HL-60/S4 treated with retinoic acid at 250 ng/mL for 4 days and 3 days (cell line): ENCODE data around the gene LIN7B.
"Not testable (repeated sequence)": the region's sequence is repeated elsewhere in the genome, so short reads cannot be mapped to it uniquely, and the experiment has no call there.

Experiments used
- in situ Hi-C: fragments of 300-500 bp; cut with MboI; formaldehyde crosslinking; loops from 2 replicates; pipeline ENCODE4 v1.7.0; 2022; ENCODE audit warnings: low sequenced_read_pairs

LIN7B gene, protein sequence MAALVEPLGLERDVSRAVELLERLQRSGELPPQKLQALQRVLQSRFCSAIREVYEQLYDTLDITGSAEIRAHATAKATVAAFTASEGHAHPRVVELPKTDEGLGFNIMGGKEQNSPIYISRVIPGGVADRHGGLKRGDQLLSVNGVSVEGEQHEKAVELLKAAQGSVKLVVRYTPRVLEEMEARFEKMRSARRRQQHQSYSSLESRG

GRCh38 chr19:49113762-49114629 is at the start of gene LIN7B:
Gene LIN7B (plus strand): TSS chr19:49114370. CDS start chr19:49114405, 35 bp downstream.
- in situ Hi-C loops = no loop called here

- in situ Hi-C loops = no loop called here
These were observed 49.2 kb upstream of the LIN7B start, which contains the start of gene NTF4 for GRCh38 chr19:49064768-49065611. Gene NTF4 (minus strand): TSS chr19:49064818. CDS start chr19:49061997, 2,821 bp downstream.

GRCh38 chr19:49065905-49066512 is 48.2 kb upstream of the LIN7B start:
- in situ Hi-C loops = no loop called here

DNA sequence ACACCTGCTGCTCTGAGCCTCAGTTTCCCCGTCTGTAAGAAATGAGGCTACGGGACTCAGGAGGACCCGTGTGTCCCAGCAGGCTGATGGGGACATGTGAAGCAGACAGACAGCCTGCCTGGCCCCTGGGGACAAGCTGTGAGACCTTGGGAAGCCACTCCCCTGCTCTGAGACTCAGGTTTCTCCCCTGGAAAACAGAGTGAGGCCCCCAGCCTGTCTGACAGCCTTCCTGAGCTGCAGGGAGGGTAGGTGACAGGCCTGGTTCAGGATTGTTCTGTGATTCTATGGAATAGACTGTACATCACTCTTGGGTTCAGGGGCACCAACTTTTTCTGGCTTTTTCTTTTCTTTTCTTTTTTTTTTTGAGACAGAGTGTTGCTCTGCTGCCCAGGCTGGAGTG is 46.6 kb upstream of the LIN7B start:
- in situ Hi-C loops = no loop called here

- in situ Hi-C loops = no loop called here
These were observed 45.1 kb upstream of the LIN7B start for GRCh38 chr19:49069026-49069425.

GRCh38 chr19:49070416-49070815 is 43.8 kb upstream of the LIN7B start:
- in situ Hi-C loops = no loop called here

GRCh38 chr19:49071860-49072547 is 42.2 kb upstream of the LIN7B start:
- in situ Hi-C loops = no loop called here

DNA sequence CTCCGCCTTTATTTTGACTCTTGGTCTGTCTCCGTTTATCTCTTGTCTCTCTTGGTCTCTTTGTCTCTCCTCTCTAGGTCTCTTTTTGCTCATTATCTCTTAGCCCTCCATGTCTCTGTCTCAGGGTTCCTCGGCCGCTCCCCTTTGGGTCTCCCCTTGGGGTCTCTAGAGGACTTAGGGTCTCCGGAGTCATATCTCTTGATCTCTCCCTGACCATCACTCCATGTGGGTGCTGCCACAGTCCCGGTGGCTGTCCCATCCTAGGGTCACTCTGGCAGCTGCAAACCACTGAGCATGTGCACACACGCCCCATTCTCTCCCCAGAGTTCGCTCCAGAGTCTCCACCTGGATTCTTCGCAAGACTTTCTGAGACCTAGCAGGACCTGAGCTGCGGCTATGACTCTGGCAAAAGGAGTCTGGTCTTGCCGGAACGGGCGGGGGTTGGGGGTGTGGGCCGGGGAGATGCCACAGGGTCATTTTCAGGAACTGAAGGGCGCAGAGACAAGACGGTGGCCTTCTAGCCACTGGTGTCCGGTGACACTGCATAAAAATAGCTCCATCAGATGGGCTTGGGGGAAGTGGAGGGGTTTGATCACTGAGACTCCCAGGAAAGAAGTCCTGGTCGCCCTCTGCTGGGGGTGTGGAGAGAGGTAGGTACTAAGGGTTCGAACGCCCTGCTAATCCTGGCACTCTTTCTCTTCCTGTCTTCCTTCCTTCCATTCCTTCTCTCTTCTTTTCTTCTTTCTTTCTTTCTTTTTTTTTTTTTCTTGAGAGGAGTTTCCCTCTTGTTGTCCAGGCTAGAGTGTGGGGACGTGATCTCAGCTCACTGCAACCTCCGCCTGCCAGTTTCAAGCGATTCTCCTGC is 40.4 kb upstream of the LIN7B start:
- in situ Hi-C loops = no loop called here

DNA sequence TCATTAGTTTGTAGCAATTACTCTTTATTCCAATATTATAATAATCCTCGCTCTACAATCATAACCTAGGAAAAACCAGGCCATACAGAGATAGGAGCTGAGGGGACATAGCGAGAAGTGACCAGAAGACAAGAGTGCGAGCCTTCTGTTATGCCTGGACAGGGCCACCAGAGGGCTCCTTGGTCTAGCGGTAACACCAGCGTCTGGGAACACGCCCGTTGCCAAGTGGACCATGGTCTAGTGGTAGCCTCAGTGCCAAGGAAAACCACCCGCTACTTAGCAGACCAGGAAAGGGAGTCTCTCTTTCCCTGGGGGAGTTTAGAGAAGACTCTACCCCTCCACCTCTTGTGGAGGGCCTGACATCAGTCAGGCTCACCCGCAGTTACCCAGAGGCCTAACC is 39.3 kb upstream of the LIN7B start:
- in situ Hi-C loops = not testable (repeated sequence)

GRCh38 chr19:49080392-49080791 is 33.8 kb upstream of the LIN7B start:
- in situ Hi-C loops = no loop called here

DNA sequence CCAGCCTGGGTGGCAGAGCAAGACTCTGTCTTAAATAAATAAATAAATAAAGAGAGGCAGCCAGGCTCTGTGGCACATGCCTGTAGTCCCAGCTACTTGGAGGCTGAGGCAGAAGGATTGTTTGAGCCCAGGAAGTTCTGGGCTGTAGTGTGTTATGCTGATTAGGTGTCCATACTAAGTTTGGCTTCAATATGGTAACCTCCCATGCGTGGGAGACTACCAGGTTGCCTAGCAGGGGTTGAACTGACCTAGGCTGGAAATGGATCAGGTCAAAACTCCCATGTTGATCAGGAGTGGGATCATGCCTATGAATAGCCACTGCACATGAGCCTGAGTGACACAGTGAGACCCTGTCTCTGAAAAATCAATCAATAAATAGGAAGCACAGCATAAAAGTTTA is 32.9 kb upstream of the LIN7B start:
- in situ Hi-C loops = no loop called here

DNA sequence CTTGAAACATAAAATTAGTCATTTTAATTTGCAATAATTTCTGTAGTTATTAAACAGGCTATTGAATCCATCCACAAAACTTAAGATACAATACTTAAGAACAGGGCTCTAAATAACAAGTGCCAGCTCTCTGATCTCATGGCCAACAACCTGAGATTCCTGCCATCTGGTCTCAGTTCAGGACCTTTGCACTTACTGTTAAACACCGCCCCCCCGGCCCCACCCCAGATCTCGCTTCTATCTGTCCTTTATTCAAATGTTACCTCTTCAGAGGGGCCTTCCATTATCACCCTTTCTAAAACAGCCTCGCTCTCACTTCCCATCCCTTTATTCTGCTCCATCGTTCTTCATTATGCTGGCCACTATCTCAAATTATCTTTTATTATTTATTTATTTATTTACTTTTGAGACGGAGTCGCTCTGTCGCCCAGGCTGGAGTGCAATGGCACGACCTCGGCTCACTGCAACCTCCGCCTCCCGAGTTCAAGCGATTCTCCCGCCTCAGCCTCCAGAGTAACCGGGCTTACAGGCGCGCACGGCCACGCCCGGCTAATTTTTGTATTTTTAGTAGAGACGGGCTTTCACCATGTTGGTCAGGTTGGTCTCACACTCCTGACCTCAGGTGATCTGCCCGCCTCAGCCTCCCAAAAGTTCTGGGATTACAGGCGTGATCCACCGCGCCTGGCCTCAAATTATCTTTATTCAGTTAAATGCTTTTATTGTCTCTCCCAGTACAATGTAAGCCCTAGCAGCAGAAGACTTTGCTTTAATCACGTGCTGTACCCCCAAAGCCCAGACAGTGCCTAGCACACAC is 29.8 kb upstream of the LIN7B start:
- in situ Hi-C loops = no loop called here

- in situ Hi-C loops = no loop called here
These were observed 28.9 kb upstream of the LIN7B start, which contains the start of gene SNRNP70 for GRCh38 chr19:49085020-49085867. Gene SNRNP70 (plus strand): TSS chr19:49085451. CDS start chr19:49086415, 964 bp downstream.

DNA sequence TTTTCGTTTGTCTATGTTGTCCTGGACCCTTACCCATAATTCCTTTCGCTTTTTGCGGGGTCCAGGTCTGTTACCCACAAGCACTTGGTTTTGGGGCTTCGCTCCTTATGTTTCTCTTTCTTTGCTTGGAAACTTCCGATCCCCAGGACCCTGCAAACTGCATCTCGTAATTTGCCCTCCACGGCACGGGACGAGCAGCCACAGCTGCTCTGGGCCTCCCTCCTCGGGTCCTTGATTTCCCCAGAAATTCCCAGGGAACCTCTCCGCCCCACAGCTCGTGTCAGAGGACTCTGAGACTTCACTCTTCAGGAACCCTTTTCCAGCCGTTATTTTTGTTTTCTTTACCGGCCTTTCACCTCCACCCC is 28.3 kb upstream of the LIN7B start:
- in situ Hi-C loops = no loop called here

GRCh38 chr19:49086296-49086695 is 27.9 kb upstream of the LIN7B start:
- in situ Hi-C loops = no loop called here

- in situ Hi-C loops = loop anchor here (10.0 kb wide), 1 partner anchor 113 kb away; no protein-coding TSS in a partner anchor
These were observed 22.7 kb upstream of the LIN7B start for GRCh38 chr19:49091391-49092038.

GRCh38 chr19:49092686-49093085 is 21.5 kb upstream of the LIN7B start:
- in situ Hi-C loops = loop anchor here (10.0 kb wide), 1 partner anchor 112 kb away; no protein-coding TSS in a partner anchor
